HG02610 (cell line): ENCODE data around the gene SPTA1.

ENCODE experiments used
- ATAC-seq: cut with Tn5 transposase; IDR thresholded peaks from one replicate; pipeline ENCODE4 v1.9.1; 2021; ENCODE audit warnings: mild to moderate bottlenecking, moderate library complexity; ENCODE audit not compliant: unreplicated experiment

Gene SPTA1

GRCh38 chr1:158577561-158577960 is 109.0 kb downstream of the SPTA1 start:
- no peak for ATAC-seq

- ATAC-seq: no peak
Observed at GRCh38 chr1:158572226-158572625, 114.3 kb downstream of the SPTA1 start.

GRCh38 chr1:158570480-158570879 is 116.0 kb downstream of the SPTA1 start, which contains the start of gene OR6P1:
OR6P1 (minus strand) TSS chr1:158570580; CDS start chr1:158563604, 6,976 bp downstream.
- no peak for ATAC-seq

GRCh38 chr1:158564608-158565007 is 121.9 kb downstream of the SPTA1 start:
- ATAC-seq: no peak

- ATAC-seq: no peak
Observed at GRCh38 chr1:158563853-158564252, 122.7 kb downstream of the SPTA1 start.
